Ovary (tissue), 3 donors: ENCODE data around the gene PCED1B.

Experiments used
- POLR2A ChIP-seq: fragments of 450-650 bp; IDR thresholded peaks from one replicate; pipeline ENCODE4 v1.6.1; 2017; ENCODE audit warnings: antibody characterized with exemption, mild to moderate bottlenecking, moderate library complexity
- TF ChIP-seq, protein P1 (sequence below), 3 donors: fragments of 450-650 bp in 2 of 3; fragments of 200-600 bp in 1 of 3; IDR thresholded peaks; one replicate each; pipeline versions ENCODE4 v1.5.1 to v1.8.0; 2016 to 2022; ENCODE audit warnings: antibody characterized with exemption in 3 of 3, mild to moderate bottlenecking in 1 of 3
- donor health status: DM: no; HTN: no; CAD: no.

- TF ChIP-seq, protein P1, sequence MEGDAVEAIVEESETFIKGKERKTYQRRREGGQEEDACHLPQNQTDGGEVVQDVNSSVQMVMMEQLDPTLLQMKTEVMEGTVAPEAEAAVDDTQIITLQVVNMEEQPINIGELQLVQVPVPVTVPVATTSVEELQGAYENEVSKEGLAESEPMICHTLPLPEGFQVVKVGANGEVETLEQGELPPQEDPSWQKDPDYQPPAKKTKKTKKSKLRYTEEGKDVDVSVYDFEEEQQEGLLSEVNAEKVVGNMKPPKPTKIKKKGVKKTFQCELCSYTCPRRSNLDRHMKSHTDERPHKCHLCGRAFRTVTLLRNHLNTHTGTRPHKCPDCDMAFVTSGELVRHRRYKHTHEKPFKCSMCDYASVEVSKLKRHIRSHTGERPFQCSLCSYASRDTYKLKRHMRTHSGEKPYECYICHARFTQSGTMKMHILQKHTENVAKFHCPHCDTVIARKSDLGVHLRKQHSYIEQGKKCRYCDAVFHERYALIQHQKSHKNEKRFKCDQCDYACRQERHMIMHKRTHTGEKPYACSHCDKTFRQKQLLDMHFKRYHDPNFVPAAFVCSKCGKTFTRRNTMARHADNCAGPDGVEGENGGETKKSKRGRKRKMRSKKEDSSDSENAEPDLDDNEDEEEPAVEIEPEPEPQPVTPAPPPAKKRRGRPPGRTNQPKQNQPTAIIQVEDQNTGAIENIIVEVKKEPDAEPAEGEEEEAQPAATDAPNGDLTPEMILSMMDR (IDR thresholded peaks at IDR 0.05), result no peak
- TF ChIP-seq POLR2A, result no peak
These were observed 1.4 kb upstream of the PCED1B start for GRCh38 chr12:47078086-47078395.
